Endodermal cell (in vitro differentiated cells): ENCODE data around the gene BACH1. TPM values are rescaled to one million over a fixed set of nuclear protein-coding genes. Genes with fewer than 3 reads are reported as not detected.

Experiments
- DNase-seq: peaks from one replicate; pipeline ENCODE4 v3.0.0-alpha.2; 2017
- H3K27ac ChIP-seq: 2 replicates; pipeline ENCODE4 v1.5.1; 2013; ENCODE audit warnings: mild to moderate bottlenecking, low read depth, low read length, moderate library complexity
- H3K27me3 ChIP-seq: 2 replicates; pipeline ENCODE4 v1.6.1; 2013; ENCODE audit warnings: mild to moderate bottlenecking, low read length, moderate library complexity; ENCODE audit not compliant: insufficient read depth, control insufficient read depth, poor library complexity, severe bottlenecking
- H3K36me3 ChIP-seq: 2 replicates; pipeline ENCODE4 v1.7.0; 2013; ENCODE audit warnings: mild to moderate bottlenecking, low read length, moderate library complexity; ENCODE audit not compliant: control insufficient read depth, insufficient read depth
- H3K4me1 ChIP-seq: one replicate; pipeline ENCODE4 v1.7.0; 2013; ENCODE audit warnings: low read length; ENCODE audit not compliant: control insufficient read depth, insufficient read depth
- H3K4me3 ChIP-seq: 2 replicates; pipeline ENCODE4 v1.5.1; 2013; ENCODE audit warnings: mild to moderate bottlenecking, low read length, moderate library complexity
- H3K9ac ChIP-seq: 2 replicates; pipeline ENCODE4 v1.6.1; 2013; ENCODE audit warnings: mild to moderate bottlenecking, low read length, moderate library complexity; ENCODE audit not compliant: poor library complexity, severe bottlenecking; ENCODE audit errors: extremely low read depth
- H3K9me3 ChIP-seq: 2 replicates; pipeline ENCODE4 v1.6.1; 2013; ENCODE audit warnings: mild to moderate bottlenecking, low read length, moderate library complexity; ENCODE audit not compliant: control insufficient read depth
- H3K27ac Mint-ChIP-seq: 2 replicates; pipeline ENCODE4 v1.8.0; 2020; ENCODE audit warnings: mixed read lengths
- H3K27me3 Mint-ChIP-seq: 2 replicates; pipeline ENCODE4 v1.8.0; 2021; ENCODE audit warnings: mild to moderate bottlenecking, mixed read lengths; ENCODE audit not compliant: insufficient read depth
- H3K36me3 Mint-ChIP-seq: 2 replicates; pipeline ENCODE4 v1.8.0; 2020; ENCODE audit warnings: low read depth, mixed read lengths
- H3K4me1 Mint-ChIP-seq: 2 replicates; pipeline ENCODE4 v1.8.0; 2020; ENCODE audit warnings: mixed read lengths
- H3K4me3 Mint-ChIP-seq: 2 replicates; pipeline ENCODE4 v1.8.0; 2020; ENCODE audit warnings: mild to moderate bottlenecking, moderate library complexity, mixed read lengths
- H3K9me3 Mint-ChIP-seq: 2 replicates; pipeline ENCODE4 v1.8.0; 2020; ENCODE audit warnings: mild to moderate bottlenecking, mixed read lengths
- CTCF ChIP-seq: fragments of 200-600 bp; sonication (generic); conservative IDR thresholded peaks from 2 replicates; pipeline ENCODE4 v1.5.0; 2021; ENCODE audit warnings: antibody characterized with exemption, mild to moderate bottlenecking
- WGBS, 2 experiments: methylation state at CpG; one replicate each; pipeline versions ENCODE4 v1.1.5 to v1.1.7; 2013; ENCODE audit warnings: missing lambda C conversion rate in 2 of 2, mixed read lengths in 1 of 2; ENCODE audit not compliant: insufficient coverage in 1 of 2, insufficient read length in 1 of 2; 5-methylcytosine and 5-hydroxymethylcytosine counted together
- total RNA-seq, 2 donors: library from RNA; stranded (reverse); fragmentation: NEBNext Ultra II Directional in 1 of 2; extraction: Animal tissue kit (Norgen Biotek cat#: 25700) in 1 of 2; gene quantifications; 2 replicates in 1 of 2; 3 replicates in 1 of 2; pipeline ENCODE4 v1.2.1, GENCODE V29; 2021

BACH1 gene
- total RNA-seq, 2 donors from 2014 or later = 61.3 to 64.9 TPM

- no peak overlapping the region for H3K27ac Mint-ChIP-seq
These were observed 39.5 kb downstream of the BACH1 start for GRCh38 chr21:29338256-29338655.

GRCh38 chr21:29340228-29340627, 41.5 kb downstream of the BACH1 start:
- TF ChIP-seq CTCF = no peak
- Mint-ChIP-seq H3K4me1 (peaks cover 20% of the 10 kb centered on the region), H3K4me3 (no peak overlapping the region), H3K27ac (no peak overlapping the region), H3K27me3 (no peaks in the 10 kb centered on the region), H3K36me3 (peaks cover 19% of the 10 kb centered on the region), H3K9me3 (no peaks in the 10 kb centered on the region)
- H3K4me1 ChIP-seq = peaks cover 3% of the 10 kb centered on the region
- no peaks in the 10 kb centered on the region for H3K9me3 ChIP-seq
- H3K36me3 ChIP-seq = peaks cover 30% of the 10 kb centered on the region
- no peak overlapping the region for H3K9ac ChIP-seq
- DNase-seq = no peak
- H3K4me3 ChIP-seq = peak overlapping the region; percentile 38
- no peaks in the 10 kb centered on the region for H3K27me3 ChIP-seq
- H3K27ac ChIP-seq = no peak overlapping the region

More at GRCh38 chr21:29338256-29338655, 39.5 kb downstream of the BACH1 start:
- Histone ChIP-seq H3K4me1 (peaks cover 3% of the 10 kb centered on the region), H3K27me3 (no peaks in the 10 kb centered on the region), H3K36me3 (peaks cover 25% of the 10 kb centered on the region), H3K4me3 (no peak overlapping the region), H3K27ac (no peak overlapping the region), H3K9me3 (no peaks in the 10 kb centered on the region), H3K9ac (no peak overlapping the region)
- 90 to 97% methylated on average over 4 of the region's 4 CpGs for WGBS, 2 experiments
- Mint-ChIP-seq H3K9me3 (no peaks in the 10 kb centered on the region), H3K4me3 (no peak overlapping the region), H3K27me3 (no peaks in the 10 kb centered on the region), H3K4me1 (peaks cover 20% of the 10 kb centered on the region), H3K36me3 (peaks cover 16% of the 10 kb centered on the region)
- no peak for TF ChIP-seq CTCF
- DNase-seq = no peak

- no peak for DNase-seq
- H3K4me1 ChIP-seq = peaks cover 3% of the 10 kb centered on the region
- no peaks in the 10 kb centered on the region for H3K27me3 ChIP-seq
- H3K9ac ChIP-seq = no peak overlapping the region
- no peak overlapping the region for H3K4me3 ChIP-seq
- Mint-ChIP-seq H3K4me3 (no peak overlapping the region), H3K36me3 (peaks cover 14% of the 10 kb centered on the region), H3K4me1 (peaks cover 20% of the 10 kb centered on the region), H3K27ac (no peak overlapping the region), H3K9me3 (no peaks in the 10 kb centered on the region), H3K27me3 (no peaks in the 10 kb centered on the region)
- WGBS, 2 experiments = 92 to 100% methylated on average over 3 to 9 of the region's 9 CpGs
- H3K9me3 ChIP-seq = no peaks in the 10 kb centered on the region
- H3K36me3 ChIP-seq = peaks cover 24% of the 10 kb centered on the region
- TF ChIP-seq CTCF = no peak
- no peak overlapping the region for H3K27ac ChIP-seq
These were observed 43.7 kb downstream of the BACH1 start for GRCh38 chr21:29342363-29342957.
